NCI-H2029 (cell line): ENCODE data around the gene NCCRP1.
"Not testable (repeated sequence)": the region's sequence is repeated elsewhere in the genome, so short reads cannot be mapped to it uniquely, and the experiment has no call there.

Source experiments
- DNase-seq: peaks from one replicate; lab custom pipeline; 2025; lab: John Stamatoyannopoulos, UW

NCCRP1 gene

DNA sequence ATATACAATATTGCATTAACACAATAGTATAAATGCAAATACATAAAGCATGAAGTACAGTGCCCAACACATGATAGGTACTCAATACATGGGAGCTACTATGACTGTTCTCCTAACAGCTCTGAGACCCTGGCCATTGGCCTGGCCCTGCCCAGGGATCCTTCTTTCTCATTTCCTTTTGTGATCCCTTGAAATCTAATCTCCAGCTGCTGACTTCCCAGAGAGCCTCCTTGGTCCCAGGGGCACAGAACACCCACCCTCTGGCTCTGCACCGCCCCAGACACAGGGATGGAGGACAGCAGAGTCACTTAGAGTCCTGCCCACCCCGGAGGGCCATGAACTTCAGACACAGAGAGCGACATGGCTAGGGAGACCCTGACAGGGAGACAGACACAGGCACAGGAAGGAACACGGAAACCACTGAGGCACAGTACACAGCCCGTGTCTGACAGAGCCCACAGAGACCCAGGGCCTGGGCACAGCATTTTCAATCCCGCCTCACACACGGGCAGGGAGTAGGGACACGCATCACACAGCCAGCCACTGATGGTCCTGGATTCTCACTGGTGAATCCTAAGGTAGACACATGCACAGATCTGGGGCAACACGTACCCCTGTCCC lies 11.5 kb downstream of the NCCRP1 start:
- no peak for DNase-seq

DNA sequence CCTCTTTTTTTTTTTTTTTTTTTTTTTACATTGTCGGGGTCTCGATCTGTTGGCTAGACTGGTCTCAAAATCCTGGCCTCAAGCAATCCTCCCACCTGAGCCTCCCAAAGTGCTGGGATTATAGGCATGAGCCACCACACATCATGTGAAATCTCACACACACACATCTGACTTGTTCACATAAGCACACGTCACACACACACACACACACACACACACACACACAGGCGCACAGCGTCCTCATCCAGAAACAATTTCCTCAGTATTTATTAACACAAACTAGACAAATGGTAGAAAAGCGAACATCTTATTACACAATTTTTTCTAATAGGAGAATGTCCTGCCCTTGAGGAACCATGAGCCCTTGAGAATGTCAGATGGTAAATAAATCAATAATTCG lies 12.4 kb downstream of the NCCRP1 start:
- DNase-seq, result no peak

DNA sequence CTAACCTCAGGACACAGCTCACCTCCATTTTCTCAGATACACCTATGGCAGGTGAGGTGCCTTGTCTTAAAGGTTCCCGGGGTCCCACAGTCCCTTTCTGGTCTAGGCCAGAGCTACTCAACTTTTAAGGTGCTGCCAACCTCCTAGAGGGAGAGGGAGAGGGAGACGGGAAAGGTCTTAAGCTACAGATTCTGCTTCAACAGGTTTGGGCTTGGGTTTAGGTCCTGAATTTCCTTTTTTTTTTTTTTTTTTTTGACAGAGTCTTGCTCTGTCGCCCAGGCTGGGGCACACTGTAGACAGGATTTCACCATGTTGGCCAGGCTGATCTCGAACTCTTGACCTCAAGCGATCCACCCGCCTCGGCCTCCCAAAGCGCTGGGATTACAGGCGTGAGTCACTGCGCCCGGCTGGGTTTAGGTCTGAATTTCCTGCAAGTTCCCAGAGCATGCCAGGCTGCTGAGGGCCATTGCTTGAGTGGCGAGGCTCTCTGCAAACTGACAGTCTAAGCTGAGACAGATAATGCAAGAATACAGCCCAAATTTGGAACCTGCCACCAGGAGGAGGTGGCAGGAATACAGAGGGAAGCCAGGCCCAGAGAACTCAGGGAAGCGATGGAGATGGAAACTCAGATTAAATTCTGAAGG lies 15.1 kb downstream of the NCCRP1 start:
- no peak for DNase-seq

- no peak for DNase-seq
Observed at GRCh38 chr19:39212375-39212742, 15.6 kb downstream of the NCCRP1 start.

- not testable (repeated sequence) for DNase-seq
Observed at GRCh38 chr19:39215323-39215722, 18.6 kb downstream of the NCCRP1 start.

DNA sequence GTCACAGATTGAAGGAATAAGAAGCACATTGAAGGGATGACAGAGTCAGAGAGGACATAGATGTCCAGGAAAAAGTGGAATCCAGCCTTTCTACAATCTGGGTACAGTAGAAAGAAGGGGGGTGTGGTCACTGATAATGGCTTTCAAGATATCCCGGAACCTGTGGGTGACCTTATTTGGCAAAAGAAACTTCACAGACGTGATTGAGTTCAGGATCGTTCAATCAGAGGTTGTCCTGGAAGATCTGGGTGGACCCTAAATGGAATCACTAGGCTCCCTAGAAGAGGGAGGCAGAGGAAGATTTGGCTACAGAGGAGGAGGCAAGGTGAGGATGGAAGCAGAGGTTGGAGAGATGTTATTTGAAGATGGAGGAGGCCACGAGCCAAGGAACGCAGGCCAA lies 20.3 kb downstream of the NCCRP1 start:
- DNase-seq, result no peak

DNA sequence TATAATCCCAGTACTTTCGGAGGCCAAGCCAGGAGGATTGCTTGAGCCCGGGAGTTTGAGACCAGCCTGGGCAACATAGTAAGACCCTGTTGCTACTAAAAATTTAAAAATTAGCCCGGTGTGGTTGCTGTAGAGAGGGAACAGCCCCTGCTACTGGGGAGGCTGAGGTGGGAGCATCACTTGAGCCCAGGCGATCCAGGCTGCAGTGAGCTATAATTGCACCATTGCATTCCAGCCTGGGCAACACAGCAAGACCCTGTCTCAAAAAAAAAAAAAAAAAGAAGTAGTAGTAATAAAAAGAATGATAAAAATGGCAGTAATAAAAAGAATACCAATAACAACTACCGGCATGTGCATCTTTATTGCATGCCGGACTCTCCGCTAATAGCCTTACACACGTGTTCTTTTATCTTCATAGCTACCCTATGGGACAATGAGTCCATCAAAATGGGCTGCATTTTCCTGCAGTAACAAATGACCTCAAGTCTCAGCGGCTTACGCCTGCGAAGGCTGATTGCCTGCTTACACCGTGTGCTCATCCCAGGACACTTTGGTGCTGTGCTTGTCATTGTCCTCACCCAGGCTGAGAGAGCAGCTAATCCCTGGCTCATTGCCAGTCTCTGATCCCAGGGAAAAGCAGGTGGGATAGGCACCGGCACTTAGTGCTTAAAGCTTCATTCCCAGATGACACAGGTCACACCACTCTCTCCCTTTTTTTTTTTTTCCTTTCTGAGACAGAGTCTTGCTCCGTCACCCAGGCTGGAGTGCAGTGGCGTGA lies 21.7 kb downstream of the NCCRP1 start:
- DNase-seq, result no peak

- not testable (repeated sequence) for DNase-seq
Observed at GRCh38 chr19:39219108-39219507, 22.3 kb downstream of the NCCRP1 start.

DNA sequence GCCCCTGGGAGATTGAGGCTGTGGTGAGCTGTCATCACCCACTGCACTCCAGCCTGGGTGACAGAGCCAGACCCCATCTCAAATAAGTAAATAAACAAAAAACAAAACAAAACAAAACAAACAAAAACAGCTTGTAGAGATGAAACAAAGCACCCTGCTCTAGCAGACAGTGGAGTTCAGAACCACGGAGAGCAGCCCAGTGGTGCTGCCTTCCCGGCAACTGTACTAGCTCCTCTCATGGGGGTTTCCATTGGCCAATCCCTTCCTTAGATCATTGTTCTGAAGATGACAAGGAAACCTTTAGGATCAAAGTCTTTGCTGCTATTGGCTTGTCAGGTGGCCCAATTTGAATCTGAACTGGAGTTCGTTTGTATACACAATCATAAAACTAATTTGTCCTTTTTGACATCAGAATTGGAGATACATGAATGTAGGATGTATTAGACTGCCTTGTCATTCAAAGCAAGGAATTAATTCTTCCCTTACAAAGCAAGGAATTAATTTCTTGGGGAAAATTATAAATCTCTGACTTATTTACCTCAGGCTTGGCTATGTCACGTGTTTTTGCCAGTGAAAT lies 27.0 kb downstream of the NCCRP1 start:
- no peak for DNase-seq

- no peak for DNase-seq
Observed at GRCh38 chr19:39224910-39225309, 28.1 kb downstream of the NCCRP1 start.

DNA sequence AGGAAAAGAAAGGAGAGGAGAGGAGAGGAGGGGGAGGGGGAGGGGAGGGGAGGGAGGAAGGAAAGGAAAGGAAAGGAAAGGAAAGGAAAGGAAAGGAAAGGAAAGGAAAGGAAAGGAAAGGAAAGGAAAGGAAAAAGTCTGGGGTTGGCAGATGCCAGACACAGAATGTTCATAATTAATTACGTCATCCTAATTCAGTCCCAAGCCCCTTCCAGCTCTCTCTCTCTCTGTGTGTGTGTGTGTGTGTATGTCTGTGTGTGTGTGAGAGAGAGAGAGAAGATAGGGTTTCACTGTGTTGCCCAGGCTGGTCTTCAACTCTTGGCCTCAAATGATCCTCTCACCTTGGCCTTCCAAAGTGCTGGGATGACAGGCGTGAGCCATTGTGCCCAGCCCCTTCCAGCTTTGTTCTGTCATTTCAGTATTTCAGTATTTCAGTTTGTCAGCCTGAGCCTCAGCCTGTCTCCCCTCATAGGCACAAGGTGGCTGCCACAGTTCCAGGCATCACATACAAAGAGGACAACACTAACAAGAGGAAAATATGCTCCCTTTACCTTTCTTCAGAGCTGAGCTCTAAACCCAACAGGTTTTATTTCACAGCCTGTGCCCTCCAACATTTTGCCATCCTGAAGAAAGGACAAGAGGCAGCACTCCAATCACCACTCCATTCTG lies 33.5 kb downstream of the NCCRP1 start:
- no peak for DNase-seq

GRCh38 chr19:39232708-39233107 lies 35.9 kb downstream of the NCCRP1 start:
- DNase-seq, result no peak

DNA sequence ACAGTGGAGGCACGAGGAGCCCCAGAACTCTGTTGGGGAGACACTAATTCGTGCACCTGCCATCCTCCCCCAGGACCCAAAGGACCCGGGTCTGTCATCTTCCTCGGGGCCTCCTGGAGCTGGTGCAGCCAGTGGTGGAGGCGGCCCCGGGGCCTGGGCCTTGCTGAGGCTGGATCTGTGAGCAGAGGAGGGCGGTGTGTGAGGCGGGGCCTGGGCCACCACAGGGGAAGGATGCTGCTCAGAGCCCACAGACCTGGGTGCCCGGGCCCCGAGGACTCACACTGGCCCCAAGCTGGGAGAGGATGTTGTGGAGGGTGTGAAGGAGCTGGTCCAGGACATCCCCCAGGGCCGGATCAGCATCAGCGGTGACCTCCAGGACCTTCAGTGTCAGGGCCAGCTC lies 39.8 kb downstream of the NCCRP1 start:
- no peak for DNase-seq

DNA sequence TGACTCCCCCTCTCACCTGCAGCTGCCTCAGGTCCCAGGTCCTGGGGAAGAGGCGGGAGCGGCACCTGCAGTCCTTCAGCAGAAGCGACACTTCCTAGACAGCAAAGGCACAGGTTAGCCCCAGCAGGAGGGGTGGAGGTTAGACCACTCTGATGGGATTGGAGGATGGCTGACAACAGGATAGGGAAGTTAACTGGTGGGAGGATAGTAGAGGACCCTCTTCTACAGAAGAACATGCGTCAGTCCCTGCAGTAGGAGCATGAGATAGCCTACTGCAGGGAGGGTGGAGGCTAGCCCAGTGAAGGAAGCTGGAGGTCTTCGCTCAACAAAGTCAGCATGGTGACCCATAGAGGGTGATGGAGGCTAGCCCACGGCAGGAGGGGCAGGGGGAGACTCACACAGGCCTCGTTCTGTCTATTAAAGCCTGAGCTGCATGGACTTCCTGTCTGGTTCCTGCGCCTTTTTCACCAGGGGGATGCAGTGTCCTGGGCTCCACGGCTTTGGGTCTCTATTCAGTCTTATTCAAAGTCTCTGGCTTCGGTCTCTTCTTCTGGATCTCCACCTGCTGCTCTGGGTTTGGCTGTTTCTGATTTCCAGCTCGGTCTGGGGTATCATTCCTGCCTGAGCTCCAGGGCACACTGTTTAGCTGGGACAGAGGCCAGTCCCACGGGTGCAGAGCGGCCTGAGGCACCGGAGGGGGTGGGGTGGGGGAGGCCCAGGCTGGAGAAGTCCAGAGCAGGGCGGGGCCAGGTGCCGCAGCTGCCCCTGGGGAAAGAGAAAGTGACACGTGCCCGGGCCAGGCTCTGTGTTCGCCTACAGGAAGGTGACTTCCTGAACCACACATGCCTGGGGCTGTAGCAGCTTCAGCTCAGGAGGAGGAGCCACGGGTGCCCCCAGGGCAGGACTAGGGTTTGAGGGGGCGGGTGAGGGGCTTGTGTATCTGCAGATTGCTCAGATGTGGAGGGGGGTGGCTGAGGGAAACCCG lies 40.7 kb downstream of the NCCRP1 start:
- peak; percentile 12 for DNase-seq

GRCh38 chr19:39238209-39238608 lies 41.4 kb downstream of the NCCRP1 start:
- no peak for DNase-seq

DNA sequence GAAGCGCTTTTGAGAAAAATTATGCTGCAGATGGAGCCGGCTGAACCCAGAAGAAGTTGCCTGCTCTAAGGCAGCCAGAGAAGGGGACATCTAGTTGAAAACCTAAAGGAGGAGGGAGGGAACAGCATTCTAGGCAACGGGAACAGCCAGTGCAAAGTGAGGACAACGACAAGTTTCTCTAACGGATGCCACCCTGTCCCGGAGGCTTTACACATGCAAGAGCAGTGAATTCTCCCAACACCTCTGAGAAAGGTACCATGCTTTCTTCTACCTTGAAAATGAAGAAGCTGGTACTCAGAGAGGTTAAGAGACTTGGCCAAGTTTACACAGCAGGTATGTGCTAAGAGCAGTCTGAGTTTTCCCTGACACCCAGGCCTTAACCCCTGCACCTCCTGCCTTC lies 42.2 kb downstream of the NCCRP1 start:
- no peak for DNase-seq

DNA sequence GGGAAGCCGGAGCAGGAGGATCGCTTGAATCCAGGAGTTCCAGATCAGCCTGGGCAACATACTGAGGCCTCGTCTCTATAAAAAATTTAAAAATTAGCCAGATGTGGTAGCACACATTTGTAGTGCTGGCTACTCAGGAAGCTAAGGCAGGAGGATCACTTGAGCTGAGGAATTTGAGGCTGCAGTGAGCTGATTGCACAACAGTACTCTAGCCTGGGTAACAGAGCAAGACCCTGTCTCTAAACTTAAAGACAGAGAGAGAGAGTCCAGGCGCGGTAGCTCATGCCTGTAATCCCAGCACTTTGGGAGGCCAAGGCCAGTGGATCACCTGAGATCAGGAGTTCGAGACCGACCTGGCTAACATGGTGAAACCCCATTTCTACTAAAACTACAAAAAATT lies 43.7 kb downstream of the NCCRP1 start:
- DNase-seq, result no peak

GRCh38 chr19:39243741-39244140 lies 47.0 kb downstream of the NCCRP1 start:
- not testable (repeated sequence) for DNase-seq

DNA sequence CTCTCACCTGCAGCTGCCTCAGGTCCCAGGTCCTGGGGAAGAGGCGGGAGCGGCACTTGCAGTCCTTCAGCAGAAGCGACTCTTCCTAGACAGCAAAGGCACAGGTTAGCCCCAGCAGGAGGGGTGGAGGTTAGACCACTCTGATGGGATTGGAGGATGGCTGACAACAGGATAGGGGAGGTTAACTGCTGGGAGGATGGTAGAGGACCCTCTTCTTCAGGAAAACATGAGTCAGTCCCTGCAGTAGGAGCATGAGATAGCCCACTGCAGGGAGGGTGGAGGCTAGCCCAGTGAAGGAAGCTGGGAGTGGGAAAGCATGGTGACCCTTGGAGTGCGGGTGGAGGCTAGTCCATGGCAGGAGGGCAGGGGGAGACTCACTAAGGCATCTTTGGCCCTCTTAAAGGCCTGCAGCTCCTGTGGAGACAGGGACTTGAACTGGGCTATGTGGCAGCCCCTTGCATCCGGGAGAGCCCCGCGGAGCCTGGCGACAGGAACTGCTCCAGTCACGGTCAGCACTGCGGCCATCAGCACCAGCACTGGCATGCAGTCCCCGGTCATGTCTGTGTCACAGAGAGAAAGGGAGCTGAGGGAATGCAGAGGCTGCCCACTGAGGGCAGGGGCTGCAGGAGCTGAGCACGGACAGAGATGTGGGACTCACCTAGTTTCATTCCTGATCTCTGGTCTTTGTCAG lies 47.8 kb downstream of the NCCRP1 start, which contains the start of gene IFNL3:
IFNL3 (minus strand) TSS at position 597 of the 691 bp plus-strand sequence; CDS start at position 558, 39 bp downstream.
- DNase-seq, result not testable (repeated sequence)

GRCh38 chr19:39245166-39245565 lies 48.4 kb downstream of the NCCRP1 start:
- DNase-seq, result not testable (repeated sequence)
